ENCODE measurements around the gene DLG2. TPM values are rescaled to one million over a fixed set of nuclear protein-coding genes. Genes with fewer than 3 reads are reported as not detected.
A peak's percentile ranks its signal among the peaks of the same experiment; 100 is the strongest.

DLG2 gene
- total RNA-seq, 1 donor from 2014 or later, result 0.51 TPM

- DNase-seq (ENCODE audit: low read depth in 2 of 2), result peak in 1 of 2 donors; percentile 11
Observed at GRCh38 chr11:83823461-83824025, 1803.6 kb downstream of the DLG2 start.

DNA sequence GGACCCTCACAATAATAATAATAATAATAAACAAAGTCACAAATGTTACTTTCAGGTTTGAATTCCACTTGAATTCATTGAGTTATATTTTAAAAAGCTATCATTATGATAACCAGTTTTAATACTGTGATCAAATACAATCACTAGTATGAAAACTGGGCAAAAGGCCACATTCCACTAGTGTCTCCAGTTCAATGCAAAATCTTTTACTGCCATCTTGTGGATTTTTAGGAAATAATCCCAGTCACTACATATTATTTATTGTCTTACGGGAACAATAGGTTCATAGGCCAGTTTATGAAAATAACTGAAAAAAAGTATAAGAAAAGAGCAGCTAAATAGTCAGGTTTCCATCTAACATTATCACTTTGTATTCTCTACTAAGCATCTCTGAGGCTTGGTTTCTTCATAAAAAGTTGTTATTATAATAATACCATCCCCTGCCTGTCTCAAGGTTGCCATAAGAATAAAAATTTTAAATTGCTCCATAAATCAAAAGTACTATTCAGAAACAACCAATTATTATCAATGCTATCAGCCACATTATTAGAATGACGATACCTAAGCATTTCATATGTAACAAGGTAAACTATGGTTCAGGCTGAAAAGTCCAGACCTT is 1807.1 kb downstream of the DLG2 start:
- DNase-seq (ENCODE audit: low read depth in 2 of 2), result peak; percentile 59 to 71

DNA sequence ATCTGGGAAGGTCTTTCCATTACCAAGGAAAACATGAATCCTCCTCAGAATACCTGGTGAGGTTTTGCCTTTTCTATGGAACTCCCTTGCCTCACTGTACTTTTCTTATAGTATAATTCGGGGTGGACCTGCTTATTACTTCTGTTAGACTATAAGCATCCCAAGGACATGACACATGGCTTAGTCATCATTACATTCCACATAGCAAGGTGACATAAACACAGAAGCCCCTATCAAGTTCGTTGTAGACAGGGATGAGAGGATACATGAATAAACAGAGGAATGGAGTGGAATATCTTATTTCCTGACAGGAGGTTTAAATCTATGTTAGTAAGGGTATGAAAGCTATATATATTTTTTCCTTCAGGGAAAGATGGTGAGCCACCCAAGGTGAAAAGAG is 1808.8 kb downstream of the DLG2 start:
- DNase-seq (ENCODE audit: low read depth in 2 of 2), result no peak

- peak; percentile 6 to 23 for DNase-seq (ENCODE audit: low read depth in 2 of 2)
Observed at GRCh38 chr11:83816572-83817187, 1810.5 kb downstream of the DLG2 start.

DNA sequence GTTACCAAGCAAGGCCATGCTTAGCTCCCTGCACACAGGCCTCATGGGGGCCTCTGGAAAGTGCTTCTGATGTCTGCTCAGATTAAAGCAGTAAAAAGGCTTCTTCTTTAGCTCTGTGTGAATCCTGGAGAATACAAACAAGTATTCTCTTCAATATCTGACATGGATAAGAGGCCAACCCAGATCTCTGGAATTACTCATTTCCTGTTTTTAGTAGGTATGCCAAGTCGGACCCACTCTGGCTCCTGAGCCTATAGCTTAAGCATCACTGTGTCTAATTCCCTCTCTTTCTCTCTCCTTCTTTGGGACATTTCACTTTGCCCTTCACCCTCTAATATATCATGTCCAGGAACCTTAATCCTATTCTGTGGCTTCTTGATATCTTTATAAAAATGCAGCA is 1811.4 kb downstream of the DLG2 start:
- peak in 1 of 2 donors; percentile 6 for DNase-seq (ENCODE audit: low read depth in 2 of 2)

DNA sequence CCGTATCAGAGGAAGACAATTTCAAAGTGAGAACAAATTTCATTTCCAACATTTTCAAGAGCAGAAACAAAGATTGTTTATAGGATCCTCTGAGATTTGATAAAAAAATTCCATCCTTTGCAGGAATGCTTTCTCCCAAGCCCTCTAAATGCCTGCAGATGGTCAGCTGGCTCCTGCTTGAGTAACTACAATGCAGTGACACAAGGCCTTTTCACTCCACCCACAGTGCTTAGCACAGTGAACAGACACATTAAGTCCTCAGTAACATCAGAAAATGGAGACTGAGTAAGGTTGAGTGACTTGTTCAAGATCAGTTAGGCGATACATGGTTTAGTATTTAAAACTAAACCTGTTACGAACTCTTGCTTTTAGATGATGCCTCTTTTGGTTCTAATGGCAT is 1813.8 kb downstream of the DLG2 start:
- no peak for DNase-seq (ENCODE audit: low read depth in 2 of 2)

DNA sequence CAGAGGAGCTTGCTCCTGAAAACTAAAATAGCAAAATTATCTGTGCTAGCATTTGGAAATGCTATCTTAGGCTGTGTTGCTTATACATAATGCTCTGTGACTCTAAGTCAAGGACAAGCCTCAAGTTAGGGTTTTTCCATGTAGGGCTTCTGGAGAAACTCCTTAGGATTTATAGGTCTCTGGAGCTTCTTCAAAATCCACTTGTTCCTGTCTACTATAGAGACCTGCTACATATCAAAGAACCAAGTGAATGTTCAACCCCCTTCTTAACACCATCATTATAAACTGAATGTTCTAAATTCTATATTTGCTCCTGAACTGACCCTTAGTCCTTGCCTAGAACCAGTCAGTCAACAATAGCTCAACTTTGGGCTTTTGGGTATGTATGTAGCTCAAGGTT is 1817.9 kb downstream of the DLG2 start:
- no peak for DNase-seq (ENCODE audit: low read depth in 2 of 2)

GRCh38 chr11:83801799-83802198 is 1825.3 kb downstream of the DLG2 start:
- DNase-seq (ENCODE audit: low read depth in 2 of 2), result no peak

GRCh38 chr11:83793310-83793709 is 1833.8 kb downstream of the DLG2 start:
- DNase-seq (ENCODE audit: low read depth in 2 of 2), result no peak

DNA sequence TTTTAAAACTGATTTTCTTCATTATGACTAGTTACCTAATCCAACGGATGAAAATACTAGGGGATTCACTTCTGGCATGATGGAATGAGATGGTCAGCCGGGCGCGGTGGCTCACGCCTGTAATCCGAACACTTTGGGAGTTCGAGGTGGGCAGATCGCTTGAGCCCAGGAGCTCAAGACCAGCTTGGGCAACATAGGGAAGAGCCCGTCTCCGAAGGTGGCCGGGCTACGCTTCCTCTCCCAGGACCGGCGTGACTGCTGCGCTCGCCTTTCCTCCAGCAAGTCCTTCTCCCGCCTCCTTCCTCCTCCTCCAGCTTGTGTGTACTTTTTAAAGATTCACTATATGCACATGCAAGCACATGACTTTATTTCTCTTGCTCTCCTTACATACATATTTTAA is 1835.6 kb downstream of the DLG2 start:
- no peak for DNase-seq (ENCODE audit: low read depth in 2 of 2)

DNA sequence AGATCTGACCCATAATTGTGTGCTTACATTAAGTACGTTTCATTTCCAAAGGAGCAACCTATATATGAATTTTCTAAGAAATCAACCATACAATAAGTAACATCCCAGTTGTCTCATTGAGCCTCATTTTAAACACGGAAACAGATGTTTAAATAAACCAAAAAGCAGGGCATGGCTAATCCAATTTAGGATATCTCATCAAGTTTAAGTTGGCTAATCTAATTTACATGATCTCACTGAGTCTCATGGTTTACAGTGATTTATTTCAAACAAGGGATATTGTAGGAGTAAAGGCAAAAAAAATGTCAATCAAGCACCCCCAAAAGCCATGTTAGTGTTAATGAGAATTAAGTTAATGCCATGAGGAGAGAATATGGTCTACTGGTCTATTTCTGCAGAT is 1841.2 kb downstream of the DLG2 start:
- DNase-seq (ENCODE audit: low read depth in 2 of 2), result no peak

DNA sequence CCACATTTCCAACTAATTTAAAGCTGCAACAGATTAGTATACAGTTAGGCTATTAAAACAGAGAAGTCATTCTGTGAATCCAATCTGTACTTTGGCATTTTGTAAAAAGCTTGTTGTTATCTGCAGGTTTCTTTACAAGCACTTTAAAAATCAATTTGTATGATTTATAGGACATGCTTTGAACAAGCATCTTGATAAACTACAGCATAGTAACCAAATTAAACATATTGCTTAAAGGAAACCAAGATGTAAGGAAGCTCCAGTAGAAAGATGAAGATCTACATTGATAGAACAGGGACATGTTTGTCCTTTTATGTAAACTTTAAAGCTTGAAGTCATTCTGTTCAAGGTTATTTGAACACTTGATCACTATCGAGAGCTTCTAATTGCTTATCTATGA is 1842.7 kb downstream of the DLG2 start:
- no peak for DNase-seq (ENCODE audit: low read depth in 2 of 2)

DNA sequence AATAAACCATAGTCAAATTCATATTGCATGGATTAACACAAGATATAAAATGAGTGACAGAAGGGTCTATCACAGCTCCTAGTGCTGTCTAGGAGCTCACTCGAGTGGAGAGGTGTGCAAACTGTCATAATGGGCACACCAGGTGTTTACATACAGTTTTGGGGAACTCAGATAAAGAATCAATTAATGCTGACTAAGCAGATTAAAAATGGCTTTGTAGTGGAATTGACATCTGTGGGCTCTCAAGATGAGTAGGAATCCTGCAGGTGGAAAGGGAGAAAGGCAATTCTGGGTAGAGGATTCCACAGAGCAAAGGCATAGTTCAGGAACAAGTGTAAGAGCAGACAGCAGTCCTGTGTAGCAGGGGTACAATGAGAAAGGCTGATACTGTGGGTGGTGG is 1844.8 kb downstream of the DLG2 start:
- DNase-seq (ENCODE audit: low read depth in 2 of 2), result no peak

DNA sequence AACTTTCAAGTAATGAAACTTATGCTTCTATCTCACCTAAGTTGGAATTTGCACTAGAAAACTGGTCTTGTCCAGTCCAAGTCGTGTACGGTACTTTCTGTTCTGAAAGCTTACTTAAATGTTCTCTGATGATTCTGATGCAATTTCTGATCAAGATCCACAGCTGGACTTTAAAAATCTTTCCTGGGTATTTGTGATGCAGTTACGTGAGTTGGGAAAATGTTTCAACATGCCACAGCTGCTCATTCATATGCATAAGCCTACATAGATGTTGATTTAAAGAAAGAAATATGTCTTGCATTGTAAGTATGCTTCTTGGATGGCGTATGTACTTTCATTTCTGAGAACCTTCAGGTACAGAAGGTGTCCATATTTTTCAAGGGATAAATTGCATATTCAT is 1847.3 kb downstream of the DLG2 start:
- DNase-seq (ENCODE audit: low read depth in 2 of 2), result no peak

GRCh38 chr11:83778596-83778995 is 1848.5 kb downstream of the DLG2 start:
- DNase-seq (ENCODE audit: low read depth in 2 of 2), result no peak

DNA sequence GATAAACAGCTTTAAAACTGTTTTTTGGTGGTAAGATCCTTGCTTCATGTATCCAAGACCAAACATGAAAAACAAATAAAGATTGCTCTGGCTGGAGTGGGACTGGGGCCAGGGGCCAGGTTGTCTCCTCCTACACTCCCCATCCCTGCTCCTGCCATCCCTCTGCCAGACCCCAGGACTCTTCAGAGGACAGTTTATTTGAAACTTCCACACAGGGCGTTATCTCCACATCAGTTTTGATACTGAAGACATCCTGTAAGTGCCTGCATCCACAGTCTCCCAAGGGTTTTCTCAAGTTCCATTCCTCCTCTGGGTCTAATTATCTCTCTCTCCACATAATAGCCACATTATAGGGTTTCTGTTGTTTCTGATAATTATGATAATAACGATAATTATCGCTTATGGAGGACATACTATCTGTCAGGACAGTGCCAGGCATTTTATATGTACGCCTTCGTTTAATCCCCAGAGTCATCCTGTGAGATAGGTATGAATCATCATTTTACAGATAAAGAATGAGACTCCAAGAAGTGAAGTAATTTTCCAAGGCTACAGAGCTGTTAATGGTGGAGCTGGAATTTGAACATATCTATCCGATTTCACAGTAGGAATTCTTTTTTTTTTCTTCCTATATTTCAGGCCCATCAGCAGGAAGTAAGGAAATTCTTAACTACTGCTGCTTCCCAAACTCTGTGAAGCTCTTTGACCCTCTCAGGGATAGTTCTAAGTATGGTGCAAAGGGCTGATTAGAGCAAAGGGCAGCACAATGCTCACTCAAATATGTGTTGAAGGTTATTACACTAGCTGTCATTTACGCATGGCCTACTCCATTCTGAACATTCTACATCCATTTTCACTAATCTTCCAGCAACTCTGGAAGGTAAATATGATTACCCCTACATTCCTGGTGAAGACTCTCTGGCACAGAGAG is 1852.9 kb downstream of the DLG2 start:
- no peak for DNase-seq (ENCODE audit: low read depth in 2 of 2)

DNA sequence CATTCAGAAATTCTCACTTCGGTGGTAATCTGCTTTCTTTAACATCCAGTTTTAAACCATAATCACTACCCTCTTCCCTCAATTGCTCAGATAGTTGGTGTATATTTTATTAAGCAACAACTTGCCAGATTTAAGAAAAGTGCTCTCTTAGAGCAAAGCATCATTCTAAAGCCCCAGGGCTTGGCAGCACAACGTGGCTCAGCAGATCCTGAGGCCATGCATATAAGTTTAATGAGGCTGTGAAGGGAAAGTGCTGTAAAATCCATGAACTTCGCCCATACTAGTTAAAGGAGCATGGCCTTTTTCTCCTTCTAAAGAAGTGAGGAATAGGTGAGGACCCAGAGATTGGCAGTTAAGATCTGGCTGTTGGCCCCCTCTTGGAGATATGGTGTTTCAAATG is 1858.7 kb downstream of the DLG2 start:
- DNase-seq (ENCODE audit: low read depth in 2 of 2), result no peak

DNA sequence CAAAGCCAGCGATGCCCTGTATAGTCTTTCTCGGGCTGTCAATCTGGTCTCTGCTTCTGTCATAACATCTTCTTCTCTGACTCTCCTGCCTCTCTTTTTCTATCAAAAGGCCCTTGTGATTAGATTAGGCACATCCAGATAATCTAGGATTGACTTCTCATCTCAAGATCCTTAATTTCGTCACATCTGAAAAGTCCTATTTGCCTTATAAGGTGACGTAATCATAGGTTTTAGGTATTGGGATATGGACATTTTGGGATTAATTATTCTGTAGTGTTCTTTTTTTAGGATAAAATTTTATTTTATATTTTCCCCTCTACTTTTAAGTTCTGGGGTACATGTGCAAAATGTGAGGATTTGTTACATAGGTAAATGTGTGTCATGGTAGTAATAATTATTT is 1860.2 kb downstream of the DLG2 start:
- no peak for DNase-seq (ENCODE audit: low read depth in 2 of 2)

- DNase-seq (ENCODE audit: low read depth in 2 of 2), result no peak
Observed at GRCh38 chr11:83764643-83765042, 1862.5 kb downstream of the DLG2 start.

DNA sequence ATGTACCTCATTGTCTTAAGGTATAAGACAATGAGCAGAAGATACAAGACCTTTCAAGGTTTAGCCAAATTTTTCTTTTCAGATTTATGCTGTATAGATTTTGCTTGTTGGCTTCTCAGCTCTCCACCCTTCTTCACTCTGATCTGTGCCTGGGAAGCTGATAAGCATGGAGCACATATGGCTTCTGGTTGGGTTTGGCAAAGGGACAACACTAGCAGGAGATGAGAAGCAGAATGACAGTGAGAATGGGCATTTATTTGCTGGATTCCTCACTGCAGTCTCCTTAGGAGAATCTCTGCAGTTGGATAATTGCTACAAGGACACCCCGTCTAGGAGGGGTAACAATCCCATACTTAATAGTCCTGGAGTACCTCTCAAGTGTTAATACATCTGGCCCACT is 1866.2 kb downstream of the DLG2 start:
- no peak for DNase-seq (ENCODE audit: low read depth in 2 of 2)

DNA sequence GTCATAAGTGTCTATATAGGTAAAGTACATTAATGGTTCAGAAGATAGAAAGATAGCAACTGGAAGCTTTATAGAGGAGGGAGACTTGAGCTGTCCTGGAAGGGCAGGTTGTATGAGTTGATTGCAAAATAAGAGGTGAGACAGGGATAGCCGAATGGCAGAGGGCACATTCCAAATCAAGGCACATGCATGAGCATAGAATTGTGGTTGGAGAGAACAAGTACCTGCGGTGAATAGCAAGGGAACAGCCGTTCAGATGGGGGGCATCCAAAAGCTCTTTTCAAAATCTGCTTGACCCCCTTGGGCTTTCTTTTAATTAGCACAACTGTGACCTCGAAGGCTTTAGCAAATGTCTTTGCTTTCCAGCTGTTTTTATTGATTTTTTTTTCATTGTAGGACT is 1868.0 kb downstream of the DLG2 start:
- no peak for DNase-seq (ENCODE audit: low read depth in 2 of 2)

DNA sequence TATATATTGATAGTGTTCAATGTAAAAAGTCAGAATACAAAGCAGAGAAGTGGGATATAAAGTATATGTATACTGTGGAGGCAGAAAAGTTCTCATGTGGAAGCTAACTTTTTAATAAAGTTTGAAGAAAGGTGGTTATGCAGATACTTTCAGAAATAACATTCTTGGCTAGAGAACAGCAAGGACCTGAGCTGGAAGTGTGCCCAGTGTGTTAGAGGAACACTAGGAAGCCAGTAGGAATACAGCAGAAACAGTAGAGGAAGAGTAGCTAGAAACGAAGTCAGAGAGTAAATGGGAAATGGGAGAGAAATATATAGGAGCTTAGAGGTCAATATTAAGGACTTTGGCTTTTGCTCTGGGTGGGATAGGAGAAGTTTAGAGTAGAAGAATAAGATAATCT is 1876.1 kb downstream of the DLG2 start:
- no peak for DNase-seq (ENCODE audit: low read depth in 2 of 2)

Data from dermis microvascular lymphatic vessel endothelial cell (primary cell).